GM19099 (cell line): ENCODE data around the gene TMEM132A.

Experiments
- POLR2A ChIP-seq: IDR thresholded peaks from 3 replicates; pipeline ENCODE4 v1.6.1; 2011; ENCODE audit warnings: low read depth; ENCODE audit not compliant: insufficient read length; ENCODE audit errors: extremely low read depth

TMEM132A gene

DNA sequence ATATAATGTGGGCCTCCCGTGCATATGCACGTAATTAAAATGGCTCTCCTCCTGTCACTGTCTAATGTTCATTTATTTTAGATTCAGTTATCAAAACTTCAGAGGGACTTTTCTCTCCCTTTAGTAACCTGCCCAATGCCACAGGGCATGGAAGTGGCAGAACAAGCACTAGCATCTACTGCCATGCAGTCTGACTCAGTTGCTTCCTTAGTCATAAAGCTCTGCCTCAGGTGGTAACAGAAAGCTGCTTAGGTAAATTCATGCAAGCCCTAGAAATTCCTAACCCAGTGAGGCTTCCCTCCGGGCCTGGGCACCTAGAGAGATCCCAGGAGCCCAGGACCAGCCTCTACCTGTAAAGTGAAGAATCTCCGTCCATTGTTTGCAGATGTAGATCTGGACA, 26.8 kb upstream of the TMEM132A start:
- TF ChIP-seq POLR2A, result no peak

- TF ChIP-seq POLR2A, result no peak
These were observed 25.0 kb upstream of the TMEM132A start for GRCh38 chr11:60899046-60899936.

DNA sequence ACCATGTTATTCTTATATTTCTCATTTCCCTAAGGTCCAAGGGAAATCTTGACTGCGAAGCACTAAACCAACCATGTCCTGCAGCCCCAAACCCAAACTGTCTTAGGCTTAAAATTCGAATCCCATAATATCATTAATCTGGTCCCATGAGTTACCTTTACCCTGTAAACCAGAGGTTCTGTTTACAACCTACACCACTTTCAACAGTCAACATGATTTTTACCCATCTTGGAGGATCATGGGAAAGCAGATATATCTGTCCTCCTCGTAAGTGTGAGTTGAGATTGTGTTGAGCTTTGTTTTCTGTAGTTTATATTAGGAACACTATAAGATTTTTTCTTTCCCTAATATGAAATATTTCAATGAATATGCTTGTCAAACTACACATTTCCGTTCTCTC, 24.3 kb upstream of the TMEM132A start:
- no peak for TF ChIP-seq POLR2A

- TF ChIP-seq POLR2A, result no peak
These were observed 23.4 kb upstream of the TMEM132A start for GRCh38 chr11:60900673-60901404.

DNA sequence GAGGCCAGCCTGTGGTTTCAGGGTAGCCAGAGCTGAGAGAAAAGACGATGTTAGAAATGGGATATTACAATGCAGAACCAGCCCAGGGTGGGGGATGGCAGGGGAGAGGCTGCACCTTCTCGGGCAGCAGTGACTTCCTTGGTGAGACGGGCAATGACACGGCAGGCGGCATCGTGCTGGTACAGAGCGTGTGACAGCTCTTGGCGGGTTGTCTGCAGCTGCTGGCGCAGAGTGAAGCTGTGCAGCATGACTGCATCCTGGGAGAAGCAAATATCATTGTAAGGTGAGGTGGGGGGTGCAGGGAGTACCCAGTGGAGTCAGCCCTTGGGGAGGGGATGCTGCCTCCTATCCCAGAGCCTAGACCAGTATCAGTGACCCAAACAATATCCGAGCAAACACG, 21.6 kb upstream of the TMEM132A start:
- TF ChIP-seq POLR2A, result no peak

GRCh38 chr11:60905047-60905446, 19.2 kb upstream of the TMEM132A start:
- TF ChIP-seq POLR2A, result no peak

GRCh38 chr11:60905551-60906113, 18.6 kb upstream of the TMEM132A start:
- TF ChIP-seq POLR2A, result no peak

- peak; percentile 96 for TF ChIP-seq POLR2A
These were observed 17.9 kb upstream of the TMEM132A start, which contains the start of gene PRPF19 for GRCh38 chr11:60906132-60906972. Gene PRPF19, minus strand, starts transcription at chr11:60906585. Its CDS starts 203 bp downstream, at chr11:60906382.

DNA sequence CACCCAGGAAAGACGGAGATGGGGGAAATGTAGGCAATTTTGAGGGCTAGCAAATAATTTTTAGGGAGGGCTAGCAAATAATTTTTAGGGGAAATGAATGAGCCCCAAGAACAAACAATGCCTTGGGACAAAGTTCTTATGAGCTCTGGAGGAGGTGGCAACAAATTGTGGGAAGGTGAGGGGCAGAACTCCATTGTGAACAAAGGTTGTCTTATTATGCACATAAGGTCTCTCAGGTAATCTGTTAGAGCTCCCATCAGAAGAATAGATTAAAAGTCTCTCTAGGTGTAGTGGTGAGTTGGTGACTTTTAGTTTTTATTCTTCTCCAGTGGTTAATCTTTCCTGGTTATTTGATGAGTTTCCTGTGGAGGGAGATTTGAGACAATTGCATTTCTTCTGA, 15.5 kb upstream of the TMEM132A start:
- TF ChIP-seq POLR2A, result no peak

DNA sequence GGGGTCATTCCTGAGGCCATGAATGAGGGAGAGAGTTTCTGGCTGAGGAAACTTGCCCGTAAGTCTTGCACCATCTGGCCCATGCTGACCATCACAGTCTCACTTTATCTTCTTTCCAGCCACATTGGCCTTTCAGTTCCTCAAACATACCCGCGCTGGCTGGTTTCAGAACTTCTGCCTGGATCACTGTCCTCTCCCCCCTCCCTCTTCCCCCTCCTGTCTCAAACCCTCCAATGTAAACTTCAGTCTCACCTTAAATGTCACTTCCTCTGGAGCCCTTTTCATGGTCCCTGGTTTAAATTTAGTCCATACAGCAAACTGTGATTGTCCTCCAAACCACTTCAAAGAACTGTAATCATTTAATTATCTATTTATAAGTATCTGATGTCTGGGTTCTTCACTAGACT, 14.0 kb upstream of the TMEM132A start:
- TF ChIP-seq POLR2A, result peak; percentile 20

- no peak for TF ChIP-seq POLR2A
These were observed 13.4 kb upstream of the TMEM132A start for GRCh38 chr11:60910711-60911380.

- TF ChIP-seq POLR2A, result no peak
These were observed 11.9 kb upstream of the TMEM132A start for GRCh38 chr11:60912223-60912850.

DNA sequence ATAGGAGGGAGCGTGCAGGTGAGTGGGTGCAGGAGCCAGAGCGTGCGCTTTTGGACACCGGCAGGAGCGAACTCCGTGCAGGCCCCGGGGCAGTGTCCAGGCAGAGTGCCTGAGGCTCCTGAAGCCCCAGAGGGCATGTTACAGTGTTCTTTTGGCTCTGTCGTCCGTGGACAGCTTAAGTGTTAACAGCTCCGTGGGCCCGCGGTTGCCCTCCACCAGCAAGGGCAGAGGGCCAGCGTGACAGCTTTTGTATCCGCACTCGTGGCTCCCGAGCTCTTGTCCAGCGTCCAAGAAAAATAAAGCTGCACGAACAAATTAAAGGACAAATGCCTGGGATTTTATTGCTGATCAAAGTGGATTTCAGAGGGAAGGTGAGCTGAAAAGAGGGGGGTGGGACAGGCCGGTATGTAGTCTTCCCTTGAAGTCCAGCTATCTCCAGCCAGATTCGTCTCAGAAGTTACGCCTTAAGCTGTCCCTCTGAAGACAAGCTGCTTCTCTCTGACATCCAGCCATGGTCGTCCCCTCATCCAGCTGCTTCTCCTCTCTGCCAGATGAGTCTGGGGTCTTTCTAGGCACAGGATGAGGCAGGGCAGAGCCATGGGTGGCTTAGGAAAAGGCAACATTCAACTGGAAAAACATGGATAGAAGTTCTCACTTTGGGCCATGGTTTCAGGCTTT, 11.3 kb upstream of the TMEM132A start:
- TF ChIP-seq POLR2A, result no peak
